GM12891 (cell line): ENCODE measurements around the gene PIR.

Source experiments
- PAX5 ChIP-seq: IDR thresholded peaks from 2 replicates; pipeline ENCODE4 v1.6.1; 2011; ENCODE audit warnings: low read length, moderate library complexity, mild to moderate bottlenecking; ENCODE audit not compliant: insufficient read depth, severe bottlenecking
- POLR2A ChIP-seq: IDR thresholded peaks from 2 replicates; pipeline ENCODE4 v1.6.1; 2011; ENCODE audit warnings: low read depth, low read length, control low read depth
- POLR2AphosphoS5 ChIP-seq: IDR thresholded peaks from 2 replicates; pipeline ENCODE4 v1.6.1; 2011; ENCODE audit warnings: low read depth, low read length, control low read depth
- POU2F2 ChIP-seq: IDR thresholded peaks from 2 replicates; pipeline ENCODE4 v1.6.1; 2011; ENCODE audit warnings: low read depth, mild to moderate bottlenecking, control low read depth, low read length, moderate library complexity
- SPI1 ChIP-seq: IDR thresholded peaks from 2 replicates; pipeline ENCODE4 v1.6.1; 2011; ENCODE audit warnings: low read depth, low read length, control low read depth
- TAF1 ChIP-seq: IDR thresholded peaks from 2 replicates; pipeline ENCODE4 v1.6.1; 2011; ENCODE audit warnings: low read depth, low read length, control low read depth

DNA sequence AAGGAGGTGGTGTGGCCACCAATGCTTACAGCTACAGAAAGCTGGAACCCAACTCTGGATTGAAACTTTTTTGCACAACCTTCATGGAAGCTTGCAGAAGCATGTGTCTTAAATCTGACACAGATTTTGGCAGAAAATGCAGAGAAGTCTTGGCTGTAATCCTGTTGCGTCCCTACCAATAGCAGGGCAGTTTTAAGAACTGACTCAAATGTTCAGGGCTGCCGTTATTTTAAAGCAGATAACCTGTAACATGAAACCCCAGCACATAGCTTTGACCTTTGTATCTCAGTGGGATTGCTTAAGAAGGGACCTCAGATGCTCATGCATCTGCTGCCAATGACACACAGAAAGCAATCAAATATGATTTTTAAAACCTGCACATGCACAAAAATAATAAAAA lies 108.8 kb downstream of the PIR start, which contains the start of gene VEGFD:
- no peak for TF ChIP-seq POLR2AphosphoS5
- TF ChIP-seq POLR2A: no peak
- no peak for TF ChIP-seq POU2F2
- no peak for TF ChIP-seq SPI1
- no peak for TF ChIP-seq TAF1
- TF ChIP-seq PAX5: no peak
